Neural progenitor cell (in vitro differentiated cells): Measurements from ENCODE around the gene GAB2. TPM values are rescaled to one million over a fixed set of nuclear protein-coding genes. Genes with fewer than 3 reads are reported as not detected.

Experiments used
- DNase-seq: peaks from one replicate; pipeline ENCODE4 v3.0.0-alpha.2; 2016; ENCODE audit warnings: low spot score
- H2AFZ ChIP-seq: fragments of 200-600 bp; sonication (generic); replicated peaks from 2 replicates; pipeline ENCODE4 v1.6.1; 2016; ENCODE audit warnings: antibody characterized with exemption
- H3F3A ChIP-seq: fragments of 200-600 bp; sonication (generic); 2 replicates; pipeline ENCODE4 v1.6.1; 2016; ENCODE audit warnings: antibody characterized with exemption, low read depth
- H3K27ac ChIP-seq: fragments of 200-600 bp; sonication (generic); 2 replicates; pipeline ENCODE4 v1.5.1; 2016; ENCODE audit warnings: mild to moderate bottlenecking
- H3K27me3 ChIP-seq: fragments of 200-600 bp; sonication (generic); 2 replicates; pipeline ENCODE4 v1.6.1; 2016; ENCODE audit warnings: mild to moderate bottlenecking, moderate library complexity
- H3K36me3 ChIP-seq: fragments of 200-600 bp; sonication (generic); 2 replicates; pipeline ENCODE4 v1.5.1; 2016
- H3K4me1 ChIP-seq: fragments of 200-600 bp; sonication (generic); 2 replicates; pipeline ENCODE4 v1.6.1; 2016; ENCODE audit warnings: mixed run types
- H3K4me2 ChIP-seq: fragments of 200-600 bp; sonication (generic); 2 replicates; pipeline ENCODE4 v1.6.1; 2016
- H3K4me3 ChIP-seq: fragments of 200-600 bp; sonication (generic); 2 replicates; pipeline ENCODE4 v1.5.1; 2016
- H3K79me2 ChIP-seq: fragments of 200-600 bp; sonication (generic); 2 replicates; pipeline ENCODE4 v1.6.1; 2016; ENCODE audit warnings: low read depth
- H3K9ac ChIP-seq: fragments of 200-600 bp; sonication (generic); 2 replicates; pipeline ENCODE4 v1.6.1; 2016
- H3K9me3 ChIP-seq: fragments of 200-600 bp; sonication (generic); 2 replicates; pipeline ENCODE4 v1.5.1; 2016; ENCODE audit warnings: low read depth
- H4K20me1 ChIP-seq: fragments of 200-600 bp; sonication (generic); 2 replicates; pipeline ENCODE4 v1.6.1; 2016; ENCODE audit warnings: low read depth
- H3K27ac Mint-ChIP-seq: 3 replicates; pipeline ENCODE4 v1.8.0; 2021; ENCODE audit warnings: mixed read lengths
- H3K27me3 Mint-ChIP-seq: 2 replicates; pipeline ENCODE4 v1.8.0; 2022; ENCODE audit warnings: low read depth, mild to moderate bottlenecking, inconsistent platforms, moderate library complexity, mixed read lengths; ENCODE audit not compliant: insufficient read depth
- H3K36me3 Mint-ChIP-seq: 3 replicates; pipeline ENCODE4 v1.8.0; 2021; ENCODE audit warnings: mixed read lengths
- H3K4me1 Mint-ChIP-seq: 3 replicates; pipeline ENCODE4 v1.8.0; 2021; ENCODE audit warnings: mixed read lengths
- H3K4me3 Mint-ChIP-seq: 3 replicates; pipeline ENCODE4 v1.8.0; 2021; ENCODE audit warnings: mild to moderate bottlenecking, moderate library complexity, mixed read lengths
- H3K9me3 Mint-ChIP-seq: 3 replicates; pipeline ENCODE4 v1.8.0; 2020; ENCODE audit warnings: mixed read lengths
- EZH2 ChIP-seq: fragments of 200-600 bp; sonication (generic); IDR thresholded peaks from 2 replicates; pipeline ENCODE4 v1.6.1; 2017; ENCODE audit warnings: antibody characterized with exemption, mild to moderate bottlenecking, moderate library complexity
- EZH2phosphoT487 ChIP-seq: fragments of 200-600 bp; sonication (generic); IDR thresholded peaks from 2 replicates; pipeline ENCODE4 v1.6.1; 2017; ENCODE audit warnings: antibody characterized with exemption
- total RNA-seq: library from RNA; depleted of rRNA; stranded (reverse); fragments of >200 nt; gene quantifications from 2 replicates; pipeline ENCODE4 v1.2.3, GENCODE V29; 2015; ENCODE audit warnings: low replicate concordance
- TF ChIP-seq, protein P1 (sequence below): fragments of 200-600 bp; sonication (generic); IDR thresholded peaks from 2 replicates; pipeline ENCODE4 v1.5.1; 2017; ENCODE audit warnings: antibody characterized with exemption, mild to moderate bottlenecking

The GAB2 gene
- total RNA-seq, 1 donor from 2014 or later: 11.1 TPM

DNA sequence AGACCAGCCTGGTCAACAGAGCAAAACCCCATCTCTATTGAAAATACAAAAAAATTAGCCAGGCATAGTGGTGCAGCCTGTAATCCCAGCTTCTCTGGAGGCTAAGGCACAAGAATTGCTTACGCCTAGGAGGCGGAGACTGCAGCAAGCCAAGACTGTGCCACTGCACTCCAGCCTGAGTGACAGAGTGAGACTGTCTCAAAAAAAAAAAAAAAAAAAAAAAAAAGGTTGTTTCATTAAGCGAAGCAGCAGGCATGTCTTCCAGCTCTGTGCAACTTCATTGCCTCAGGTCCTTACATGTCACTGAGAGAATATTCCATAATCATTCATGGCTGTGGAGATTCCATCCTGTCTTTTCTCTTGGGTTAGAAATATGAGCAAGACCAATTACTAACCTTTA lies 16.9 kb downstream of the GAB2 start:
- Mint-ChIP-seq H3K4me3 (no peak overlapping the region), H3K9me3 (peaks cover 4% of the 10 kb centered on the region), H3K27me3 (no peaks in the 10 kb centered on the region), H3K4me1 (peaks cover 17% of the 10 kb centered on the region), H3K27ac (no peak overlapping the region), H3K36me3 (no peaks in the 10 kb centered on the region)
- Histone ChIP-seq H3K9ac (no peak overlapping the region), H3F3A (peaks cover 5% of the 10 kb centered on the region), H4K20me1 (peaks cover 31% of the 10 kb centered on the region), H2AFZ (no peak overlapping the region), H3K27me3 (no peaks in the 10 kb centered on the region), H3K4me1 (peaks cover 25% of the 10 kb centered on the region), H3K4me3 (no peak overlapping the region), H3K79me2 (peaks cover 71% of the 10 kb centered on the region), H3K27ac (no peak overlapping the region), H3K4me2 (no peak overlapping the region), H3K9me3 (no peaks in the 10 kb centered on the region), H3K36me3 (no peaks in the 10 kb centered on the region)
- peak; percentile 31 for DNase-seq
- TF ChIP-seq EZH2: no peak
- TF ChIP-seq, protein P1, sequence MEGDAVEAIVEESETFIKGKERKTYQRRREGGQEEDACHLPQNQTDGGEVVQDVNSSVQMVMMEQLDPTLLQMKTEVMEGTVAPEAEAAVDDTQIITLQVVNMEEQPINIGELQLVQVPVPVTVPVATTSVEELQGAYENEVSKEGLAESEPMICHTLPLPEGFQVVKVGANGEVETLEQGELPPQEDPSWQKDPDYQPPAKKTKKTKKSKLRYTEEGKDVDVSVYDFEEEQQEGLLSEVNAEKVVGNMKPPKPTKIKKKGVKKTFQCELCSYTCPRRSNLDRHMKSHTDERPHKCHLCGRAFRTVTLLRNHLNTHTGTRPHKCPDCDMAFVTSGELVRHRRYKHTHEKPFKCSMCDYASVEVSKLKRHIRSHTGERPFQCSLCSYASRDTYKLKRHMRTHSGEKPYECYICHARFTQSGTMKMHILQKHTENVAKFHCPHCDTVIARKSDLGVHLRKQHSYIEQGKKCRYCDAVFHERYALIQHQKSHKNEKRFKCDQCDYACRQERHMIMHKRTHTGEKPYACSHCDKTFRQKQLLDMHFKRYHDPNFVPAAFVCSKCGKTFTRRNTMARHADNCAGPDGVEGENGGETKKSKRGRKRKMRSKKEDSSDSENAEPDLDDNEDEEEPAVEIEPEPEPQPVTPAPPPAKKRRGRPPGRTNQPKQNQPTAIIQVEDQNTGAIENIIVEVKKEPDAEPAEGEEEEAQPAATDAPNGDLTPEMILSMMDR: no peak
- no peak for TF ChIP-seq EZH2phosphoT487

DNA sequence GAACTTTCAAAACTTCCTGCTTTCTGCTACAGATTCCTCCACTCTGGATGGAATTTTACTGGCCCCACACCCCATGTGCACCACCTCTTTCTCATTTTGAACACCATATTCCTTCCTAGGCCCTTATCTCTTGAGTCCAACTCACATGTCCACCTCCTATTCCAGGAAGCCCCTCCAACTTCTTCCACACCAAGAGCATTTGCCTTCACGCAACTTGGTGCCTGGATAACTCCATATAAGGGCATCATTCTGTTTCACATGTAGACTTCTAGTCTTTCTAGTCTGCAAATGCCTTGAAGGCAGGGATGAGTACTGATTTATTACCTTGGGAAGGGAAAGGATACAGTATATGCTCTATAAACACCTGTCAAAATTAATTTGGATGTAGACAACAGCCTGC lies 17.5 kb downstream of the GAB2 start:
- H3K4me3 ChIP-seq: no peak overlapping the region
- peaks cover 29% of the 10 kb centered on the region for H3K4me1 ChIP-seq
- no peaks in the 10 kb centered on the region for H3K9me3 ChIP-seq
- no peaks in the 10 kb centered on the region for H3K36me3 ChIP-seq
- H3K27ac ChIP-seq: no peak overlapping the region
- no peak for TF ChIP-seq EZH2phosphoT487
- TF ChIP-seq, protein P1: no peak
- TF ChIP-seq EZH2: no peak
- H2AFZ ChIP-seq: no peak overlapping the region
- Mint-ChIP-seq H3K27me3 (no peaks in the 10 kb centered on the region), H3K4me3 (no peak overlapping the region), H3K4me1 (peaks cover 20% of the 10 kb centered on the region), H3K36me3 (no peaks in the 10 kb centered on the region), H3K27ac (no peak overlapping the region), H3K9me3 (peaks cover 4% of the 10 kb centered on the region)
- H3K79me2 ChIP-seq: peaks cover 71% of the 10 kb centered on the region
- DNase-seq: no peak
- peaks cover 33% of the 10 kb centered on the region for H4K20me1 ChIP-seq
- H3F3A ChIP-seq: peaks cover 5% of the 10 kb centered on the region
- no peak overlapping the region for H3K4me2 ChIP-seq
- no peaks in the 10 kb centered on the region for H3K27me3 ChIP-seq
- no peak overlapping the region for H3K9ac ChIP-seq

DNA sequence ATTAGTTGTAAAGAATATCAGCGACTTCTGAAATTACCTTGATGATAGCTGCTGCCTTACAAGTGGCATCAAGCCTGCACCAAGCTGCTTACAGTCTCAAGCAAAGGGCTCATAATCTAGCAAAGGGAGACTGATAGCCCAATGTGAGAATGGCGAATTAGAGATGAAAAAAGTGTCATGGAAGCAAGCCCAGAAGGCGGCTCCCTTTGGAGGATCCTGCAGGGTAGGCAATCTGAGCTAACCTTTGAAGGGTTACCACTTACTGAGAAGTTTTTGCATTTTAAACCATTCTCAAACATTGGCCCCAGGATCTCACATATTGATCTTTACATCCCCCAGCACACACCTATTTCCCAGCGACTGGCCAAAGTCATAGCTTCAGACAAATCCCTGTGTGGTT lies 18.5 kb downstream of the GAB2 start:
- no peak for TF ChIP-seq EZH2
- TF ChIP-seq, protein P1: no peak
- TF ChIP-seq EZH2phosphoT487: no peak
- Histone ChIP-seq H3K36me3 (no peaks in the 10 kb centered on the region), H3K9ac (no peak overlapping the region), H3F3A (peaks cover 5% of the 10 kb centered on the region), H3K27ac (no peak overlapping the region), H3K27me3 (no peaks in the 10 kb centered on the region), H3K4me2 (peak overlapping the region; percentile 1), H4K20me1 (peaks cover 33% of the 10 kb centered on the region), H3K79me2 (peaks cover 70% of the 10 kb centered on the region), H2AFZ (no peak overlapping the region), H3K9me3 (no peaks in the 10 kb centered on the region), H3K4me1 (peaks cover 29% of the 10 kb centered on the region), H3K4me3 (no peak overlapping the region)
- Mint-ChIP-seq H3K27ac (no peak overlapping the region), H3K4me3 (no peak overlapping the region), H3K36me3 (no peaks in the 10 kb centered on the region), H3K9me3 (peaks cover 4% of the 10 kb centered on the region), H3K27me3 (no peaks in the 10 kb centered on the region), H3K4me1 (peaks cover 20% of the 10 kb centered on the region)
- no peak for DNase-seq
